GM18520 (cell line): Measurements from ENCODE around the gene FGD5.

Source experiments
- ATAC-seq: cut with Tn5 transposase; IDR thresholded peaks from one replicate; pipeline ENCODE4 v1.9.1; 2021; ENCODE audit not compliant: unreplicated experiment

Gene FGD5

DNA sequence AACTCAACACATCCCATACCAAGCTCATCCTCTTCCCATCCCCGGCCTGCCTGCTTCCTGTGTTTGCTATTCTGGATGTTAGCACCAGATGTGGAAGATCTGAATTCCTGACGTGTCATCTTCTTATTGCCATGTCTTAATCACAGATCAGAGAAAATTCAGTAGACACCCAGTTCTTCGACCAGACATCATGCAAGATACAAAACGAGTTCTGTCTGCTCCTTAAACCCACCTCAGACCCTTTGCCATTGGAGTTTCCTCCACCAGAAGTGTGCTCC, 52.0 kb downstream of the FGD5 start:
- ATAC-seq: no peak

DNA sequence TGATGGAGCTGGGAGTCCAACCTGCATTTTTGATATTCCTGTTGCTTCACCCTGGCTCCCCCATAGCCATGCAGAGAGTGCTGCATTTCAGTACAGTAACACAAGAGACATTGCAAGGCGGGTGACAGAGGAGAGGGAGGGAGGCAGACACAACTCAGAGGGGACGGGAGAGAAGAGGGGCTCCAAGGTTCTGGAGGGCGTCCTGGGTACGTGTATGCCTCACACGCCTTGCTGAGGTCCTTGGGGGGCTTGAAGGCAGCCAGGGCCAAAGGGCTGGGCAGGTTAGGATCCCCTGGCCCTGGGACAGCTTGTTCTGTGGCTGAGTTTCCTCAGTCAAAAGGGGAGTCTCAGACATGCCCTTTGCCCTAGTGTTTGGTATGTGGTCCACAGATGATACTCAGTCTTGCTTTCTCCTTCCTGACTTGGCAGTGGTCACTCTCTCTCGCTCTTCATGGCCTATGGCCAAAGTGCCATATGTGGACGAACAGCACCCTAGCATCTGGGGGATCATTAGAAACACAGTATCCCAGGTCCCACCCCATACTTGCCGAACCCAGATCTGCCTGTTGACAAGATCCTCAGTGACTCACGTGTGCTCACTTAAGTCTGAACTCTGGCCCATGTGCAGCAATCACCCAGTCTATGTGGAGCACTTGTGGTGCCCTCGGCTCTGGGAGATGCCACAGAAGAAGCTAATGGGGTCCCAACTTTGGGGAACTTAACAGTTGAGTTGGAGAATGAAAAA, 52.9 kb downstream of the FGD5 start:
- no peak for ATAC-seq

DNA sequence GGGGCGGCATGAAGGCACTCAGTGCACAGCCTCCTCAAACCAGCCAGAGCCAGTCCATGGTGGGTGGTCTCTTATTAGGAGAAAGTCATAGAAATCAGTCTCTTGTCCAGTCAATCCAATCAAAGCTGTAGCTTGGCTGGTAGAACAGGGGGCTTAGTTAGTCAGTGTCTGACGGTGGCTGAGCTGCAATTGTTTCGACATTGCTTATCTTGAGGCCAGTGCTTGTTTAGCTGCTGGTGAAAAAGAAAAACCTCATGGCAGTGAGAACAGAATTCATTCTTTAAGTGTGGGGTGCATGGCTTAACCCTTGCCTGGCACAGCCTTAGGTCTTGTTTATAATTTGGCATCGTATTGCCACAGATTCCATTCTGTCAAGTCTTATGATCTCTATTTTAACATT, 53.9 kb downstream of the FGD5 start:
- ATAC-seq: no peak

DNA sequence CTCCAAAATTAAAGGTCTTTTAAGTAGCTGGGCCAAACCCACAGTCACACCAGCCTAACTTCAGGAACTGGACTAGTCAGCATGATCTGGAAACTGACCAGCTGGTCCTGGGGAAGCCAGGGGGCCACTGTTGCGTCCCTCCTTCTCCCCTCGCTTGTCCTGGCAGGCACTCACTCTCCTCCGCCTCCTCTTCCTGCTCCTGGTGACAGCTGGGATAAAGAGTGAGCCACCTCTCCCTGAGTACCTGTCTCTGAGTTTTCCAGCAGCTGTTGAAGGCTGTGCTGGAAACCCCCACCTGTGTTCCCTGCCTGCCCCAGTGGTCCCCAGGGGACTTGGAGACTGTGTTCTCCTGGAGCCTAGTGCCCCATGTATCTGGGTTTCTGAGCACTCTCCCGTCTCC, 56.0 kb downstream of the FGD5 start:
- no peak for ATAC-seq

DNA sequence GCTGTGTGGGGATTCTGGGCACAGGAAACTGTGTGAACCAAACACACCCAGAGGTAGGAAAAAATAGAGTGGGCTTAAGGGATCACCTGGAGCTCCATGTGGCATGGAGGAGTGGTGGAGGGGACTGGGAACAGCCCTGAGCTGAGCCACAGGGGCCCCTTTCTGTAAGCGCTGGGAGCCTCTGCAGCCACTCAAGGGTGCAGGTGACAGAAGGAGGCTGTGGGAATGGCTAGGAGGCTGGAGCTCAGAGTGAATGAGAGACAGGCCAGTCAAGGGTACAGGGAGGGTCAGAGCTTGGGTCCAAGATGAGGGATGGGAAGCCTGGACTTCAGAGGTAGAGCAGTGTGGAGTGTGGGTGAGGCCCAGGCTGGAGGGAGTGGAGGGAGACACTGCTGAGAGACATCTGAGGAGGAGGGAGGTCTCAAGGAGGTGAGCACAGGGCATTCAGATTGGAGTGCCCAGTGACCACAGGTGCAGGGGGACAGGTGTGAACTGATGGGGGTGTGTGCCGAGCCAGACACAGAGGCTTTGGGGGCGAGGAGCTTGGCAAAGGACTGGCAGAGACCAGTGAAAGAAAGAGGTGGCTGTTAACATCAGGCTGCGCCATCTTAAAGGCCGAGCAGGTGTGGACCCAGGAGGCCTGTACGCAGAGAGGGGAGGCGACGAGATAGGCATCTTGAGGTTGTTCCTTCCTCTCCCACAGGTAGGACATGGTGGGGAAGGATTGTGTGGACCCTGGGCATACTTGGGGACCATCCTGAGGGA, 56.8 kb downstream of the FGD5 start:
- no peak for ATAC-seq

DNA sequence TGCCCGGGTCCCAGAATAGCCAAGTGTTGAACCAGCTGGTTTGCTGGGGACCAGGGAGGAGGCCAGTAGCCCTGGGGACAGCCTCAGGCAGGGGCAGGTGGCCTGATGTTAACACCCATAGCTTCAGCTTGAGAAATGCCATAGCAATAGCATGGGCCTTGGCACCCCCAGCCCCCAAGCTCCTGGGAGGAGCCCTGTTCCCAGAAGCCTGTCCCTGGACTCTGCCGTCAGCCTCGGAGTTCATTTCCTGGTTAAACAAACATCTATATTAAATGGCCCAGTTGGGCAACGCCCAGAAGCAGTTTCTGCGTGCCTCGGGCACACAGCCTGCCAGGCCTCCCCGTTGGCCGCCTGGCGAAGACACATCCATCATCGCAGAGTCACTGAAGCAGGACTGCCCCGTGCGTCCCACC, 58.2 kb downstream of the FGD5 start:
- ATAC-seq: no peak

DNA sequence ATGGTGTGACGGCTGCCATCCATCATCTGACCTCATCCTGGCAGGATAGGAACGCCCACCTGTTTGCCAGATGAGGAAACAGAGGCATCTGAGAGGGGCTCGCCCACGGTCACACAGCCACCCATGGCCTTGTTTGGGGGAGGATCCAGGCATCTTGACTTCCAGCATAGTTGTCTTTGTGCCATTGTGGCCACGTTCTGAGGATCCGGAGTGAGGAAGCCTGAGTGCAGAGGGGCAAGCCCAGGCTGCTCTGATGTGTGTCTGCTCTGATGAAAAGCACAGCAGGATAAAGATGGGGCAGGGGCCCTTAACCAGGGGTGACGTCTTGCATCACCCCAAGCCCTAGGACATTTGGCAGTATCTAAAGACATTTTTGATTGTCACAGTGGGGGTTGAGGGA, 58.7 kb downstream of the FGD5 start:
- no peak for ATAC-seq

DNA sequence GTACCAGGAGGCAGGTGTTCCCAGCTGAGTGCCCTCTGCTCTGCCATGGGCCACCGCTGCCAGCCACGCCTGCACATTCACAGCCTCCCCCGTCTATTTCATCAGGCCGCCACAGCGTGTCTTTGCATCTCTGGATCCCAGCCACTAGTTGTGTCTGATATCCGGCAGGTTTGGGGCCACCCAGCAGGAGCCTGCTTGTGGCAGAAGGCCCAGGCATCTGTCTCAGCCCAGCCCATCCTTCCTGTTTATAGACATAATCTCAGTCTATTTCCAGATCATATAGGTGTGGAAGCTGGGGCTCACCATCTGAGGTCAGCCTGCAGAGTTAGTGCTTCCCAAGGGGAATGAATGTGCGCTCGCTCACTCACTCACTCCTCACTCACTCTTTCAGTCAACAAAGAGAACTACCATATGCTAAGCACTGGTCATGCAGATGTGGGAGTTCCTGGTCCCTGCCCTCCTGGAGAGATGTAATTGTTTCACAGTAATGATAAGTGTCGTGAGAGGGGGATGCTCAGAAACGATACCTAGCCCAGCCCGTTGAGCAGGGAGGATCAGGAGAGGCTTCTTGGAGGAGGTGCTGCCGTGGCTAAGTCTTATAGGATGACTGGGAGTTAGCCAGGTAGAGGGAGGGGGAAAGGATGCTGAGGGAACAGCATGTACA, 60.6 kb downstream of the FGD5 start:
- ATAC-seq: no peak

DNA sequence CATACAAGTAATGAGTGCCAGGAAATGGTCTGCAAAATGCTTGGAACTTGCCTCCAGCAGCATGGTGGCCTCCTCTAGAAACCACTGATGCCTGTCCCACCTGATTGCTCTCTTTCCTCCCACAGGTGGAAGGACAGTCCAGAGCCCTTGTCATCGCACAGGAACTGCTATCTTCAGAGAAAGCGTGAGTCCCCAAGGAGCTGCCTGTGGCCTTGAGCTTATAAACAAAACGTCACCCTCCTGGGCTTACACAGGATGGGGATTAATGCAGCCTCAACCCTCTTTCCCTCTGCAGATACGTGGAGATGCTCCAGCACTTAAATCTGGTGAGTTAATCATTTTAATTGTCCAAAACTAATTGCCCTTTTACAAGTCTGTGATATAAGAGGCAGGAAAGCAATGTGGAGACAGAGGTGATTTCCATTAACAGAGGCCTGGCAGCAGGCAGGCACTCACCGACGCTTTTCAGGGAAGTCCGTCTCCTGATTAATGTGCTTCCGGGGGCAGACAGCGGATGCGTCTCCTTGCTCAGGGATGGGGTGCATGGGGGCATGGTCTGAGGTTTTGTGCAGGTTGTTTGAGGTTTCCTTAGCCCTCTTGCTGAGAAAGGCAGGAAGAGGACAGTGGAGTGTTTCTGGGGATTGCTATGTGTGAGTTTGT, 61.8 kb downstream of the FGD5 start:
- no peak for ATAC-seq

DNA sequence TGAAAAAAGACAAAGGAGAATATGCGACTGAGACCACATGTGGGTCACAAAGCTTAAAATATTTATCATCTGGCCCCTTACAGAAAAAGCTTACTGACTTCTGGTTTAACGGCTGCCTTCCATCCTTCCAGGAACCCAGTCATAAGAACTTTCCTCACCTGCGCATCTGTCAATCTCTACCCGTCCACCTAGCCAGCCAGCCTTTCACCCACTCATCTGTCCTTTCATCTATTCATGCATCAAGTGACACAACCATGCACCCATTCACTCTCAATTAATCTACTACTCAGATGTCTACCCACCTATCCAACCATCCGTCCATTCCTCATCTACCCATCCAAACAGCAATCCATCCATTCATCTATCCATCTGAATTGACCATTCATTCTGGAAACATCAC, 64.5 kb downstream of the FGD5 start:
- no peak for ATAC-seq

DNA sequence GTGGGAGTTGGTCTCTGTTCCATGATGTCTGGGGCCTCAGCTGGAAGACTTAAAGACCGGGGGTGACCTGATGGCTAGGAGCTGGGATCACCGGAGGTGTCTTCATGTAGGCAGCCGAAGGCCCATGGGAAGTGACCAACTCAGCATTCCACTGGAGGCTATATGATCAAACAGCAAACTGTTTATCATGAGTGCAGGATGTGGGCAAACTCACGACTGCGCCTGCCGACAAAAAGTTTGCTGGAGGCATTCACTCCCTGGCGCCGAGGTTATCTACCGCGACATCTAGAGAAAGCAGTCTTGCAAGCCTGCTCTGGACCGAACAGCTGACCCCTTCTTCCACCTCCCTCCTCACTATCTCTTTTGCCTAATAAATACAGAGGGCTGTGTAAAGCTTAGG, 65.9 kb downstream of the FGD5 start:
- ATAC-seq: no peak

DNA sequence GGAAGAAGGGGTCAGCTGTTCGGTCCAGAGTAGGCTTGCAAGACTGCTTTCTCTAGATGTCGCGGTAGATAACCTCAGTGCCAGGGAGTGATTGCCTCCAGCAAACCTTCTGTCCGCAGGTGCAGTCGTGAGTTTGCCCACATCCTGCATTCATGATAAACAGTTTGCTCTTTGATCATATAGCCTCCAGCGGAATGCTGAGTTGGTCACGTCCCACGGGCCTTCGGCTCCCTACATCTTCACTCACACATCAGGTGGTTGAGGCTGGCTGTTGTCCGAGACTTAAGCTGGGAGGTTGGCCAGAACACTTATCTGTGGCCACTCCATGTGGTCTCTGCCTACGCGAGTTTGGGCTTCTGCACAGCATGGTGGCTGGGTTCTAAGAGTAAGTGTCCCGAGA, 66.5 kb downstream of the FGD5 start:
- ATAC-seq: no peak

DNA sequence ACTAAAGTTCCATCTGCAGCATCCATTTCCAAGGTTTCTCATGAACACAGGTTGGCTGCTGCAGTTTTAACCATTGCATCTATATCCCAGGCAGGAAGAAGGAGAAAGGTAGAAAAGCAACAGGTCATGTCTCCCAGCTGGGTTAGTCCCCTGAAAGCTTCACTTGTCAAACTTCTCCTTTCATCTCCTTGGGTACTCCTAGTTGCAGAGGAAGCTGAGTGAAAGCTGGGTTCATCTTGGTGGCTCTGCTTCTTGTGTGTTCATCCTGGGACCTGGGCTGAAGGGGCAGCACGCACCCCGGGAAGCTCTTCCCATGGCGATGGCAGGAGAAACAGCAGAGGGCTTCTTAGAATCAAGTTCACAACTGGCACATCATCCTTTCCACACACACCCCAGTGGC, 67.3 kb downstream of the FGD5 start:
- no peak for ATAC-seq

DNA sequence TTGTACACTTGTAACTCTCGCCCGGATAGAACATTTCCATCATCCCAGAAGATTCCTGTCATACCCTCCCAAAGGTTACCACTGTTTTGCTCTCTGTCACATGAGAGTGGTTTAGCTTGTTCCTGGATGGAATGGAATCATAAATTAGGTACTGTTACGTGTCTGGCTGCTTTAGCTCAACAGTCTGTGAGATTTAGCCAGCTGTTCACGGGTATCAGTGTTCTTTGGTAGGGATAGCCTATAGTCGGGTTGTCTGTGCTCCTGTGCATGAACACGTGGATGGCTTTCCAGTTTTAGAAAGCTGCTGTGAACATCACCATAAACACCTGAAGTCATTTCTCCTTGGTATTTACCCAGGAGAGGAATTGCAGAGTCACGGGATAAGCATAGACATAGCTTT, 70.4 kb downstream of the FGD5 start:
- ATAC-seq: no peak

DNA sequence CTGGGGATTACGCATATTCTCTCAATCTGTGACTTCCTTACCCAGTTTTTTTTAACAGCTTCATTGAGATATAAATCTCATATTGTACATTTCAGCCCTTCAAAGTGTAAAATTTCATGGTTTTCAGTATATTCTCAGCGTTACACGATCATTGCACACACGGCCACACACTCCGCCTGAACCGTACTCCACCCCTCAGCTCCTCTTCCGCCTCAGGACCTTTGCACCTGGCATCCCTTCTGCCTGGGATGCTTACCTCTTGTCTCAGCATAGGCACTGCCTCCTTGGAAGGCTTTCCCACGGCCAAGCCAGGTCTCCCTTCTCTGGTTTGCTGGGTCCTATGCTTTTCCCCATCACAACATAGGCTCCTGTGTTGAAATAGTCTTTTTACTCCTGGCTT, 71.2 kb downstream of the FGD5 start:
- ATAC-seq: no peak

DNA sequence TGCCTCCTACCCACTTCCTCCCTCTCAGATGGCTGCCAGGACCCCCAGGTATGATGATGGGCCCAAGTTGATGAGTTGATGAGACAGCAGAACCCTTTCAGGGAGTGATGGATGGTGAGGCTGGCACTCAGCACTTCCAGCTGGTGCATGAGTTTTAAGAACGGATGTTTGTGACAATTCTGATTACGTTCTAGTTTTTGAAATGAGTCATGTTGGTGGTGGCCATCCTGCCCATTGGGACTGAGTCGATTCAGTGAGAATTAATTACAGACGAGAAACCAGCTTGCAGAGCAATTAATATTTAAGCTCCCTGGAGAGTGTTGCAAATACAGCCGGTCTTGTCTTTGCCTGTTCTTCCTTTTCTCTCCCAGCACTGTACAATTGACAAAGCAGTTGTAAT, 71.7 kb downstream of the FGD5 start:
- peak; percentile 71 for ATAC-seq

DNA sequence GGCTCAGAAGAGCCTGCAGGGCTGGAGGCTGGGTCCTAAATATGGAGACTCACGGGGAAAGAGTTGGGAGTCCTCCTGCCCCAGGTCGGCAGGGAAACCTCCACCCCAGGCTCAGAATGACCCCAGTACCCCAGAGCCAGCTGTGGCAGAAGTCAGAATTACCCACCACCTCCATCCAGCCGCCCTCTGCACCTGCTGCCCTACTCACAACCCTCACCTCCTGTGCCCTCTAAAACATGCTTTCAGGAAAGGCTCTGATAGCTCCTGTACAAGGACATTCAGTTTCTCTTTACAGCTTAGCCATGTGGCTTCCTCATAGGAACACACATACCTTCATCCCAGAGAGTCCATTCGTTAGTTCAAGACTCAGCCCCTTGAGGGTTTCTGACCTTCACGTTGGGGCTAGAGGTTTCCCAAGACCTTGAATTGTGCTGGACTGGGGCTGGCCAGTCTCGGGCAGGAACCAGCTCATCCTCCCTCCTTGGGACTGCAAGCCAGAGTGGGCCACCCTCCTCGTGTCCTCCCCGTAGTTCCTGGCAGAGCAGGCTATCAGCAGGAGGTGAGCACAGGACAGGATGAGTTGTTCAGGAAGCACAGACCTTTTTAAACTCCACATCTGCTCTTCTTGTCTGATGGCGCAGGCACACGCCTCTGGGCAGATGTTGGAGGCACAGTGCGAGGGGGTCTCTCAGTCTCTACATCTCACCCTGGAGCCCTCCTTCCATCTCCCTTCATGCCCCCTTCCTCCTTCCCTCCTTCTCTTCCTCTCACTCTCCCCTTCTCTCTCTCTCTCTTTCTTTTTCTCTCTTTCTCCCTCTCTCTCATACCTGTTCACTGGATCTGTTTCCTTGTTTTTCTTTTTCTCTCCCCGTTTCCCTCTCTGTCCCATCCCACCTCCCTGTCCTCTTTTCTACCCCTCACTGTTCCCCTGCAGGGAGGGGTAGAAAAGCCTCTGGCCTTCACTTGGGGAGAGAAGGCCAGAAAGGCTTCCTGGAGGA, 72.7 kb downstream of the FGD5 start:
- no peak for ATAC-seq

DNA sequence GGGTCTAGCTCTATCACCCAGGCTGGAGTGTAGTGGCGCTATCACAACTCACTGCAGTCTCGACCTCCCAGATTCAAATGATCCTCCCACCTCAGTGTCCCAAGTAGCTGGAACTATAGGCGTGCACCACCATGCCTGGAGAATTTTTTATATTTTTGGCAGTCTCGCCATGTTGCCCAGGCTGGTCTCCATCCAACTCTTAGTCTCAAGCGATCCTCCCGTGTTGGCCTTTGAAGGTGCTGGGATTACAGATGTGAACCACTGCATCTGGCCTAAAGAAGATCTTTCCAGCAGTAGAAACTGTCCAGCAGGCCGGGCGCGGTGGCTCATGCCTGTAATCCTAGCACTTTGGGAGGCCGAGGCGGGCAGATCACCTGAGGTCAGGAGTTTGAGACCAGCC, 73.5 kb downstream of the FGD5 start:
- ATAC-seq: no peak

DNA sequence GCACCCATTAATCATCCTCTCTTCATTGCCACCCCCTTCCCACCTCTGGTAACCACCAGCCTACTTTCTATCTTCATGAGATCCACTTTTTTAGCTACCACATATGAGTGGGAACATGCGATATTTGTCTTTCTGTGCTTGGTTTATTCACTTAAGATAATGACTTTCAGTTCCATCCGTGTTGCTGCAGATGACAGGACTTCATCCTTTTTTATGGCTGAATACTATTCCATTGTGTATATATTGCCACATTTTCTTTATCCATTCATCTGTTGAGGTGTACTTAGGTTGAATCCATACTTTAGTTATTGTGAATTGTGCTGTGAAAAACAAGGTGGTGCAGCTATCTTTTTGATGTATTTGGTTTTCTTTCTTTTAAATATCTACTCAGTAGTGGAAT, 75.3 kb downstream of the FGD5 start:
- ATAC-seq: no peak

DNA sequence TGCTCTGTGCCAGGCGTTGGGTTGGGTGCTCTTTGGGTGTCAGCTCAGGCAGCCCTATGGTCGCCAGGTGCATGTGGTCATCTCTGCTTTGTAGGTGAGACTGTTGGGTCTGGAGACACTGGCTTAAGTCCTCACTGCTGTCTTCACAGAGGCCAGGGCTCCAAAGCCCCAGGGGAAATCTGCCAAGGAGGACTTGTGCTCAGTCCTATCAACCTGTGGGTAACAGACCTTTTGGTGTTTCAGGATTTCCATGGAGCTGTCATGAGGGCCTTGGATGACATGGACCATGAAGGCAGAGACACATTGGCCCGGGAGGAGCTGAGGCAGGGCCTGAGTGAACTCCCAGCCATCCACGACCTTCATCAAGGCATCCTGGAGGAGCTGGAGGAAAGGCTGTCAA, 78.5 kb downstream of the FGD5 start:
- no peak for ATAC-seq

DNA sequence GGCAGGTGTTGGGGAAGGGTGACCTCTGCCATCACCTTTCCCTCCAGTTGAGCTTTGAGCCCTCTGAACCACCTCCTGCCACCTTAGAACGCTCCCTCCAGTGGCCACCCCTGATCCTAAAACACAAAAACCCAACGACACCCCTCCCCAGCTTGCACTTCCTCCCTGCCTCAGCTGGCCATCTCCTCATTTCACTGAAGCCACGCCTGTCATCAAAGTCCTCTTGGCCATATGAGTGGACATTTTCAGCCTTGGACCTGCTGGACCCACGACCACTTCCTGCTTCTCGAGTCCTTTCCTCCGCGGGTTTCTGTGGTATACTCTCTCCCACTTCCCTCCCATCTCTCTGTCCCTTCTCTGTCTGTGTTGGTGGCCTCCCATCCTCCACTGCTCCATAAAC, 80.2 kb downstream of the FGD5 start:
- ATAC-seq: no peak
